Nephron progenitor cell (in vitro differentiated cells): ENCODE measurements around the gene PRTN3.

Source experiments
- DNase-seq: peaks from one replicate; pipeline ENCODE4 v3.0.0; 2021
- H3K27ac Mint-ChIP-seq: 2 replicates; pipeline ENCODE4 v1.8.0; 2021; ENCODE audit warnings: mild to moderate bottlenecking, moderate library complexity, mixed read lengths
- H3K27me3 Mint-ChIP-seq: 2 replicates; pipeline ENCODE4 v1.8.0; 2021; ENCODE audit warnings: mild to moderate bottlenecking, low read depth, mixed read lengths; ENCODE audit not compliant: poor library complexity
- H3K36me3 Mint-ChIP-seq: 2 replicates; pipeline ENCODE4 v1.8.0; 2021; ENCODE audit warnings: low read depth, mixed read lengths
- H3K4me1 Mint-ChIP-seq: 2 replicates; pipeline ENCODE4 v1.8.0; 2021; ENCODE audit warnings: mixed read lengths
- H3K4me3 Mint-ChIP-seq: 2 replicates; pipeline ENCODE4 v1.8.0; 2021; ENCODE audit warnings: mild to moderate bottlenecking, moderate library complexity, mixed read lengths
- H3K9me3 Mint-ChIP-seq: 2 replicates; pipeline ENCODE4 v1.8.0; 2021; ENCODE audit warnings: mild to moderate bottlenecking, moderate library complexity, mixed read lengths
- TF ChIP-seq, protein P1 (sequence below): fragments of 200-600 bp; sonication (generic); IDR thresholded peaks from 2 replicates; pipeline ENCODE4 v1.5.0; 2021; ENCODE audit warnings: antibody characterized with exemption

The PRTN3 gene

DNA sequence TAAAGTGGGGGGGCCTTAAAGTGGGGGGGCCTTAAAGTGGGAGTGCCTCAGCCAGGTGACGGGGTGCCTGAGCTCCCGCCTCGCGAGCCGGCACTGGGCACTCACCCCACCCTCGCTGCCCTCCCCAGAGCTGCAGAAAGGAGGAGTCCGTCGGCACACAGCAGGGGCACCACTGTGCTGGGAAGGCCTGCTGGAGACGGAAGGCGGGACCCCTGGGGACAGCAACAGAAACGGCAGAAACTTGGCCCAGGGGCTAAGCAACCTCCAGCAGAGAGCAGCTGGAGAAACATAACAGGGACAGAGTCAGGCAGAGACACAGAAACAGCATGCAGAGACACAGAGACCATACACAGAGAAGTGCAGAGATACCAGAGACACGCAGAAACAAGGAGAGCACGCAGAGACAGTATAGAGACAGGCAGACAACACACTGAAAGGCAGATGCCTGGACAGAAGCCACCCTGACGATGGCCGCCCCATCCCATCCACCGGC is 26.5 kb downstream of the PRTN3 start:
- peaks cover 36% of the 10 kb centered on the region for H3K36me3 Mint-ChIP-seq
- no peak overlapping the region for H3K4me3 Mint-ChIP-seq
- H3K27ac Mint-ChIP-seq: no peak overlapping the region
- H3K9me3 Mint-ChIP-seq: no peaks in the 10 kb centered on the region
- H3K27me3 Mint-ChIP-seq: peaks cover 16% of the 10 kb centered on the region
- H3K4me1 Mint-ChIP-seq: peaks cover 6% of the 10 kb centered on the region
- DNase-seq: no peak
- TF ChIP-seq, protein P1, sequence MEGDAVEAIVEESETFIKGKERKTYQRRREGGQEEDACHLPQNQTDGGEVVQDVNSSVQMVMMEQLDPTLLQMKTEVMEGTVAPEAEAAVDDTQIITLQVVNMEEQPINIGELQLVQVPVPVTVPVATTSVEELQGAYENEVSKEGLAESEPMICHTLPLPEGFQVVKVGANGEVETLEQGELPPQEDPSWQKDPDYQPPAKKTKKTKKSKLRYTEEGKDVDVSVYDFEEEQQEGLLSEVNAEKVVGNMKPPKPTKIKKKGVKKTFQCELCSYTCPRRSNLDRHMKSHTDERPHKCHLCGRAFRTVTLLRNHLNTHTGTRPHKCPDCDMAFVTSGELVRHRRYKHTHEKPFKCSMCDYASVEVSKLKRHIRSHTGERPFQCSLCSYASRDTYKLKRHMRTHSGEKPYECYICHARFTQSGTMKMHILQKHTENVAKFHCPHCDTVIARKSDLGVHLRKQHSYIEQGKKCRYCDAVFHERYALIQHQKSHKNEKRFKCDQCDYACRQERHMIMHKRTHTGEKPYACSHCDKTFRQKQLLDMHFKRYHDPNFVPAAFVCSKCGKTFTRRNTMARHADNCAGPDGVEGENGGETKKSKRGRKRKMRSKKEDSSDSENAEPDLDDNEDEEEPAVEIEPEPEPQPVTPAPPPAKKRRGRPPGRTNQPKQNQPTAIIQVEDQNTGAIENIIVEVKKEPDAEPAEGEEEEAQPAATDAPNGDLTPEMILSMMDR: no peak

- Mint-ChIP-seq H3K4me3 (no peak overlapping the region), H3K27me3 (peaks cover 10% of the 10 kb centered on the region), H3K4me1 (peaks cover 6% of the 10 kb centered on the region), H3K9me3 (no peaks in the 10 kb centered on the region), H3K27ac (no peak overlapping the region), H3K36me3 (peaks cover 36% of the 10 kb centered on the region)
- no peak for DNase-seq
- TF ChIP-seq, protein P1: no peak
Observed at GRCh38 chr19:867855-868457, 27.2 kb downstream of the PRTN3 start.

GRCh38 chr19:868458-869244 is 27.9 kb downstream of the PRTN3 start:
- Mint-ChIP-seq H3K36me3 (peaks cover 36% of the 10 kb centered on the region), H3K4me1 (peaks cover 6% of the 10 kb centered on the region), H3K27me3 (peaks cover 3% of the 10 kb centered on the region), H3K4me3 (no peak overlapping the region), H3K9me3 (no peaks in the 10 kb centered on the region), H3K27ac (no peak overlapping the region)
- no peak for DNase-seq
- TF ChIP-seq, protein P1: no peak

GRCh38 chr19:869245-870177 is 28.7 kb downstream of the PRTN3 start:
- DNase-seq: no peak
- H3K36me3 Mint-ChIP-seq: peaks cover 36% of the 10 kb centered on the region
- H3K4me1 Mint-ChIP-seq: peaks cover 6% of the 10 kb centered on the region
- no peak overlapping the region for H3K4me3 Mint-ChIP-seq
- no peaks in the 10 kb centered on the region for H3K27me3 Mint-ChIP-seq
- TF ChIP-seq, protein P1: no peak
- H3K9me3 Mint-ChIP-seq: no peaks in the 10 kb centered on the region
- peak overlapping the region; percentile 39 for H3K27ac Mint-ChIP-seq

DNA sequence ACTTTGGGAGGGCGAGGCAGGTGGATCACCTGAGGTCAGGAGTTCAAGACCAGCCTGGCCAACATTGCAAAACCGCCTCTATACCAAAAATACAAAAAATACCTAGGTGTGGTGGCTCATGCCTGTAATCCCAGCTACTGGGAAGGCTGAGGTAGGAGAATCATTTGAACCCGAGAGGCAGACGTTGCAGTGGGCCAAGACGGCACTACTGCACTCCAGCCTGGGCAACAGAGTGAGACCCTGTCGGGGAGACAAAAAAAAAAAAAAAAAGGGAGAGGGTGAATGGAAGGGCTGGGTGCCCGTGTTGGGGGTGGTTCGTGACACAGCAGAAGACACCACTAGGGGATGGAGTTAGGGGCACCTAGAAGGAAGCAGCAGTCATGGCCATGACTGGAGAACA is 29.5 kb downstream of the PRTN3 start:
- Mint-ChIP-seq H3K27me3 (no peaks in the 10 kb centered on the region), H3K4me1 (peaks cover 6% of the 10 kb centered on the region), H3K4me3 (no peak overlapping the region), H3K36me3 (peaks cover 36% of the 10 kb centered on the region), H3K27ac (peak overlapping the region; percentile 57), H3K9me3 (no peaks in the 10 kb centered on the region)
- no peak for DNase-seq
- TF ChIP-seq, protein P1: no peak
